GM19395 (cell line): Measurements from ENCODE around the gene ACP1.
"Not testable (repeated sequence)": the region's sequence is repeated elsewhere in the genome, so short reads cannot be mapped to it uniquely, and the experiment has no call there.

Experiments used
- ATAC-seq: cut with Tn5 transposase; IDR thresholded peaks from one replicate; pipeline ENCODE4 v1.9.1; 2021; ENCODE audit warnings: mild to moderate bottlenecking, moderate library complexity; ENCODE audit not compliant: unreplicated experiment

The ACP1 gene

GRCh38 chr2:309148-309953 lies 44.6 kb downstream of the ACP1 start:
- no peak for ATAC-seq

GRCh38 chr2:309954-310510 lies 45.3 kb downstream of the ACP1 start:
- no peak for ATAC-seq

GRCh38 chr2:310994-311393 lies 46.2 kb downstream of the ACP1 start:
- ATAC-seq = no peak

- ATAC-seq = no peak
Observed at GRCh38 chr2:313991-314390, 49.2 kb downstream of the ACP1 start.

GRCh38 chr2:314561-315336 lies 50.0 kb downstream of the ACP1 start:
- ATAC-seq = no peak

- not testable (repeated sequence) for ATAC-seq
Observed at GRCh38 chr2:315925-316324, 51.2 kb downstream of the ACP1 start.

- no peak for ATAC-seq
Observed at GRCh38 chr2:316381-316780, 51.6 kb downstream of the ACP1 start.

GRCh38 chr2:317501-318424 lies 53.0 kb downstream of the ACP1 start:
- ATAC-seq = peak; percentile 77

GRCh38 chr2:319059-319600 lies 54.4 kb downstream of the ACP1 start:
- ATAC-seq = no peak

- ATAC-seq = no peak
Observed at GRCh38 chr2:320561-320960, 55.8 kb downstream of the ACP1 start.

- no peak for ATAC-seq
Observed at GRCh38 chr2:322326-322725, 57.6 kb downstream of the ACP1 start.

GRCh38 chr2:323035-323434 lies 58.3 kb downstream of the ACP1 start:
- no peak for ATAC-seq
